Kidney (tissue), 14 donors: ENCODE measurements around the gene GOSR1. TPM values are rescaled to one million over a fixed set of nuclear protein-coding genes. Genes with fewer than 3 reads are reported as not detected.
"Not testable (repeated sequence)": the region's sequence is repeated elsewhere in the genome, so short reads cannot be mapped to it uniquely, and the experiment has no call there.

Experiments
- DNase-seq, 5 donors: peaks; one replicate each; pipeline ENCODE4 v3.0.0-alpha.2; 2013 to 2020
- FAIRE-seq: peaks from 2 replicates; lab custom pipeline; 2012; peaks lifted over from hg19 to GRCh38; lab: Jason Lieb, UNC
- H3K27ac ChIP-seq, 2 donors: one replicate each; pipeline ENCODE4 v1.7.0; 2013; ENCODE audit warnings: low read depth in 2 of 2, low read length in 2 of 2, inconsistent platforms in 1 of 2
- H3K27me3 ChIP-seq: one replicate; pipeline ENCODE4 v1.7.1; 2013; ENCODE audit warnings: low read length, inconsistent platforms; ENCODE audit not compliant: control insufficient read depth, insufficient read depth
- H3K36me3 ChIP-seq, 3 donors: one replicate each; pipeline versions ENCODE4 v1.7.0 to v1.7.1; 2013; ENCODE audit warnings: low read length in 3 of 3, control low read depth in 1 of 3, inconsistent platforms in 1 of 3; ENCODE audit not compliant: insufficient read depth in 3 of 3, control insufficient read depth in 2 of 3
- H3K4me1 ChIP-seq, 3 donors: one replicate each; pipeline versions ENCODE4 v1.7.0 to v1.7.1; 2013; ENCODE audit warnings: low read length in 3 of 3, inconsistent platforms in 1 of 3, low read depth in 1 of 3; ENCODE audit not compliant: control insufficient read depth in 2 of 3, insufficient read depth in 2 of 3
- H3K4me3 ChIP-seq, 3 donors: one replicate each; pipeline versions ENCODE4 v1.7.0 to v1.8.1; 2013; ENCODE audit warnings: low read length in 3 of 3, control low read depth in 1 of 3, inconsistent platforms in 1 of 3
- H3K9ac ChIP-seq, 3 donors: one replicate each; pipeline versions ENCODE4 v1.7.0 to v1.7.1; 2013; ENCODE audit warnings: low read length in 3 of 3, control low read depth in 1 of 3, inconsistent platforms in 1 of 3
- H3K9me3 ChIP-seq, 3 donors: one replicate each; pipeline versions ENCODE4 v1.7.0 to v1.7.1; 2013; ENCODE audit warnings: low read length in 3 of 3, control low read depth in 1 of 3, inconsistent platforms in 1 of 3; ENCODE audit not compliant: control insufficient read depth in 2 of 3, insufficient read depth in 1 of 3
- intact Hi-C: fragments of 100-400 bp; cut with DNase I; formaldehyde crosslinking; loops from one replicate; pipeline ENCODE4 v1.11.1; 2022
- polyA plus RNA-seq: library from polyadenylated mRNA; stranded (reverse); fragments of 350-450 nt; fragmentation: Illumina TruSeq; extraction: RNeasy Lipid Tissue Mini Kit (QIAGEN cat#74804); gene quantifications from one replicate; pipeline ENCODE4 v1.2.3, GENCODE V29; 2014; ENCODE audit warnings: low read depth, low replicate concordance; ENCODE audit not compliant: insufficient read depth
- total RNA-seq: library from RNA; stranded (reverse); fragmentation: NEBNext Ultra II Directional; extraction: Animal tissue kit (Norgen Biotek cat#: 25700); gene quantifications from one replicate; pipeline ENCODE4 v1.2.1, GENCODE V29; 2021
- TF ChIP-seq, protein P1 (sequence below): IDR thresholded peaks from 3 replicates; pipeline ENCODE4 v1.5.1; 2012; ENCODE audit warnings: mild to moderate bottlenecking, moderate library complexity, borderline replicate concordance; ENCODE audit not compliant: insufficient read depth; ENCODE audit errors: extremely low read depth
- donor health status: control.
- donor health status: control.
- donor health status: control.
- donor health status: control.
- donor health status: control.
- donor health status: DM: yes; HTN: yes; CAD: no.
- donor health status: Normal renal cell carcinoma (clear cell type).

GOSR1 gene
- total and polyA plus RNA-seq, 2 donors from 2014 or later, result 16.8 to 65.6 TPM

DNA sequence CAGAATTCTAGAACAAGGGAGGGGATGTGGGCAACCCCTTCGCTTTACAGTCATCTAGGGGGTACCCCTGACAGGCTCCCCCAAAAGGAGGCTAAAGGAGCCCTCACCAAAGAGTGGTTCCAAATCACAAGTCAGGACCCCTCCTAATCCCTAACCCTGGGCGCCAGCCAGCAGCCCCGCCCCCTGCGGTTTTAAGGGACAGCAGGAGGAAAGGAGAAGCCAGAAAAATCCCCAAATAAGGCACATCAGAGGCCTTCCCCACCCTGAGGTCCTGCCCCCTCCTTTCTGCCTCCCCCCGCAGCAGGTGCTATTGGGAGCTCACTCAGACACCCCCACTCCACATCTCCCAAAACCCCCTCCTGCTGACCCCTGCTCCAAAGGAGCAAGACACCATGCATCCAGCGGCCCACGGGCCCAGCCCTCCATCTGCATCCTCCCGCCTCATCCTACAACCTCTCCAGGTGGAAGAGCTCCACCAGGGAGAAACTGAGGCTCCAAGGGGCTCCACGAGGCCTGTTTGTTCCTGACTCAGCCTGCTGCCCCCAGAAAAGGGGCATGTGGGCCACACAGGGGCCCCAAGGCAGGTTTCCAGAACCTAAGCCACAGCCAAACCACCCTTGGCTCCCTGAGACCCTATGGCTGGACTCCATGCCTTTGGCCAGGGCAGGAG lies 93.5 kb downstream of the GOSR1 start:
- Histone ChIP-seq H3K36me3 (no peaks in the 10 kb centered on the region), H3K4me3 (no peak overlapping the region), H3K27ac (no peak overlapping the region), H3K9me3 (no peaks in the 10 kb centered on the region), H3K9ac (no peak overlapping the region), H3K27me3 (no peaks in the 10 kb centered on the region), H3K4me1 (no peaks in the 10 kb centered on the region)
- intact Hi-C loops, result no loop called here
- no peak for FAIRE-seq
- no peak for DNase-seq
- TF ChIP-seq, protein P1, sequence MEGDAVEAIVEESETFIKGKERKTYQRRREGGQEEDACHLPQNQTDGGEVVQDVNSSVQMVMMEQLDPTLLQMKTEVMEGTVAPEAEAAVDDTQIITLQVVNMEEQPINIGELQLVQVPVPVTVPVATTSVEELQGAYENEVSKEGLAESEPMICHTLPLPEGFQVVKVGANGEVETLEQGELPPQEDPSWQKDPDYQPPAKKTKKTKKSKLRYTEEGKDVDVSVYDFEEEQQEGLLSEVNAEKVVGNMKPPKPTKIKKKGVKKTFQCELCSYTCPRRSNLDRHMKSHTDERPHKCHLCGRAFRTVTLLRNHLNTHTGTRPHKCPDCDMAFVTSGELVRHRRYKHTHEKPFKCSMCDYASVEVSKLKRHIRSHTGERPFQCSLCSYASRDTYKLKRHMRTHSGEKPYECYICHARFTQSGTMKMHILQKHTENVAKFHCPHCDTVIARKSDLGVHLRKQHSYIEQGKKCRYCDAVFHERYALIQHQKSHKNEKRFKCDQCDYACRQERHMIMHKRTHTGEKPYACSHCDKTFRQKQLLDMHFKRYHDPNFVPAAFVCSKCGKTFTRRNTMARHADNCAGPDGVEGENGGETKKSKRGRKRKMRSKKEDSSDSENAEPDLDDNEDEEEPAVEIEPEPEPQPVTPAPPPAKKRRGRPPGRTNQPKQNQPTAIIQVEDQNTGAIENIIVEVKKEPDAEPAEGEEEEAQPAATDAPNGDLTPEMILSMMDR, result no peak

DNA sequence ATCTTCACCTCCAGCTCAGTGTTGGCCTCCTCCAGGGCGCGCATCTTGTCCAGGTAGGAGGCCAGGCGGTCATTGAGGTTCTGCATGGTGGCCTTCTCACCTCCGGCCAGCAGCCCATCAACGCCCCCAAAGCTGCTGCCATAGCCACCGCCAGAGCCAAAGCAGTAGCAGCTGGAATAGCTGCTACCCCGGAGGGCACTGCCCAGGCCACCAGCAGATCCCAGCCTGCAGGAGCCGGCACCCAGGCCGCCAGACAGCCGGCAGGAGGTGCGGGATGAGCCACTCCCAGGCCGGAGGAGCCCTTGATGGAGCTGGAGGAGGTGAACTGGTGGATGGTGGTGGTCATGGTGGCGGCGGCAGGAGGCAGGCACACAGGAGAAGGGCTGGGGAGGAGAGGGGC lies 94.2 kb downstream of the GOSR1 start:
- H3K4me3 ChIP-seq, H3K27ac ChIP-seq, H3K9ac ChIP-seq, H3K27me3 ChIP-seq, DNase-seq, H3K4me1 ChIP-seq, H3K9me3 ChIP-seq, intact Hi-C loops, H3K36me3 ChIP-seq, FAIRE-seq: not testable (repeated sequence)

- no peak overlapping the region for H3K27ac ChIP-seq
- no peaks in the 10 kb centered on the region for H3K4me1 ChIP-seq
- no peak overlapping the region for H3K9ac ChIP-seq
- no peaks in the 10 kb centered on the region for H3K36me3 ChIP-seq
- H3K27me3 ChIP-seq, result no peaks in the 10 kb centered on the region
- intact Hi-C loops, result no loop called here
- no peaks in the 10 kb centered on the region for H3K9me3 ChIP-seq
- TF ChIP-seq, protein P1, result no peak
- FAIRE-seq (no peak), DNase-seq (no peak)
- no peak overlapping the region for H3K4me3 ChIP-seq
Observed at GRCh38 chr17:30571921-30572320, 94.7 kb downstream of the GOSR1 start.

- DNase-seq, H3K27ac ChIP-seq, FAIRE-seq, H3K27me3 ChIP-seq, H3K9me3 ChIP-seq, H3K36me3 ChIP-seq, intact Hi-C loops, H3K4me1 ChIP-seq, H3K9ac ChIP-seq, H3K4me3 ChIP-seq: not testable (repeated sequence)
Observed at GRCh38 chr17:30572651-30573554, 95.7 kb downstream of the GOSR1 start.
